Neural progenitor cell (in vitro differentiated cells): ENCODE measurements around the gene ZNF343. TPM values are rescaled to one million over a fixed set of nuclear protein-coding genes. Genes with fewer than 3 reads are reported as not detected.

Source experiments
- DNase-seq: peaks from one replicate; pipeline ENCODE4 v3.0.0-alpha.2; 2016; ENCODE audit warnings: low spot score
- H2AFZ ChIP-seq: fragments of 200-600 bp; sonication (generic); replicated peaks from 2 replicates; pipeline ENCODE4 v1.6.1; 2016; ENCODE audit warnings: antibody characterized with exemption
- H3F3A ChIP-seq: fragments of 200-600 bp; sonication (generic); 2 replicates; pipeline ENCODE4 v1.6.1; 2016; ENCODE audit warnings: antibody characterized with exemption, low read depth
- H3K27ac ChIP-seq: fragments of 200-600 bp; sonication (generic); 2 replicates; pipeline ENCODE4 v1.5.1; 2016; ENCODE audit warnings: mild to moderate bottlenecking
- H3K27me3 ChIP-seq: fragments of 200-600 bp; sonication (generic); 2 replicates; pipeline ENCODE4 v1.6.1; 2016; ENCODE audit warnings: mild to moderate bottlenecking, moderate library complexity
- H3K36me3 ChIP-seq: fragments of 200-600 bp; sonication (generic); 2 replicates; pipeline ENCODE4 v1.5.1; 2016
- H3K4me1 ChIP-seq: fragments of 200-600 bp; sonication (generic); 2 replicates; pipeline ENCODE4 v1.6.1; 2016; ENCODE audit warnings: mixed run types
- H3K4me2 ChIP-seq: fragments of 200-600 bp; sonication (generic); 2 replicates; pipeline ENCODE4 v1.6.1; 2016
- H3K4me3 ChIP-seq: fragments of 200-600 bp; sonication (generic); 2 replicates; pipeline ENCODE4 v1.5.1; 2016
- H3K79me2 ChIP-seq: fragments of 200-600 bp; sonication (generic); 2 replicates; pipeline ENCODE4 v1.6.1; 2016; ENCODE audit warnings: low read depth
- H3K9ac ChIP-seq: fragments of 200-600 bp; sonication (generic); 2 replicates; pipeline ENCODE4 v1.6.1; 2016
- H3K9me3 ChIP-seq: fragments of 200-600 bp; sonication (generic); 2 replicates; pipeline ENCODE4 v1.5.1; 2016; ENCODE audit warnings: low read depth
- H4K20me1 ChIP-seq: fragments of 200-600 bp; sonication (generic); 2 replicates; pipeline ENCODE4 v1.6.1; 2016; ENCODE audit warnings: low read depth
- H3K27ac Mint-ChIP-seq: 3 replicates; pipeline ENCODE4 v1.8.0; 2021; ENCODE audit warnings: mixed read lengths
- H3K27me3 Mint-ChIP-seq: 2 replicates; pipeline ENCODE4 v1.8.0; 2022; ENCODE audit warnings: low read depth, mild to moderate bottlenecking, inconsistent platforms, moderate library complexity, mixed read lengths; ENCODE audit not compliant: insufficient read depth
- H3K36me3 Mint-ChIP-seq: 3 replicates; pipeline ENCODE4 v1.8.0; 2021; ENCODE audit warnings: mixed read lengths
- H3K4me1 Mint-ChIP-seq: 3 replicates; pipeline ENCODE4 v1.8.0; 2021; ENCODE audit warnings: mixed read lengths
- H3K4me3 Mint-ChIP-seq: 3 replicates; pipeline ENCODE4 v1.8.0; 2021; ENCODE audit warnings: mild to moderate bottlenecking, moderate library complexity, mixed read lengths
- H3K9me3 Mint-ChIP-seq: 3 replicates; pipeline ENCODE4 v1.8.0; 2020; ENCODE audit warnings: mixed read lengths
- EZH2 ChIP-seq: fragments of 200-600 bp; sonication (generic); IDR thresholded peaks from 2 replicates; pipeline ENCODE4 v1.6.1; 2017; ENCODE audit warnings: antibody characterized with exemption, mild to moderate bottlenecking, moderate library complexity
- EZH2phosphoT487 ChIP-seq: fragments of 200-600 bp; sonication (generic); IDR thresholded peaks from 2 replicates; pipeline ENCODE4 v1.6.1; 2017; ENCODE audit warnings: antibody characterized with exemption
- total RNA-seq: library from RNA; depleted of rRNA; stranded (reverse); fragments of >200 nt; gene quantifications from 2 replicates; pipeline ENCODE4 v1.2.3, GENCODE V29; 2015; ENCODE audit warnings: low replicate concordance
- TF ChIP-seq, protein P1 (sequence below): fragments of 200-600 bp; sonication (generic); IDR thresholded peaks from 2 replicates; pipeline ENCODE4 v1.5.1; 2017; ENCODE audit warnings: antibody characterized with exemption, mild to moderate bottlenecking

ZNF343 gene
- total RNA-seq, 1 donor from 2014 or later: 7.4 TPM

- no peak overlapping the region for H3K9ac ChIP-seq
- no peak overlapping the region for H3K27ac ChIP-seq
- no peaks in the 10 kb centered on the region for H3K4me1 Mint-ChIP-seq
- H3K79me2 ChIP-seq: no peaks in the 10 kb centered on the region
- no peaks in the 10 kb centered on the region for H3F3A ChIP-seq
- no peaks in the 10 kb centered on the region for H3K4me1 ChIP-seq
- no peak for TF ChIP-seq EZH2phosphoT487
- TF ChIP-seq, protein P1, sequence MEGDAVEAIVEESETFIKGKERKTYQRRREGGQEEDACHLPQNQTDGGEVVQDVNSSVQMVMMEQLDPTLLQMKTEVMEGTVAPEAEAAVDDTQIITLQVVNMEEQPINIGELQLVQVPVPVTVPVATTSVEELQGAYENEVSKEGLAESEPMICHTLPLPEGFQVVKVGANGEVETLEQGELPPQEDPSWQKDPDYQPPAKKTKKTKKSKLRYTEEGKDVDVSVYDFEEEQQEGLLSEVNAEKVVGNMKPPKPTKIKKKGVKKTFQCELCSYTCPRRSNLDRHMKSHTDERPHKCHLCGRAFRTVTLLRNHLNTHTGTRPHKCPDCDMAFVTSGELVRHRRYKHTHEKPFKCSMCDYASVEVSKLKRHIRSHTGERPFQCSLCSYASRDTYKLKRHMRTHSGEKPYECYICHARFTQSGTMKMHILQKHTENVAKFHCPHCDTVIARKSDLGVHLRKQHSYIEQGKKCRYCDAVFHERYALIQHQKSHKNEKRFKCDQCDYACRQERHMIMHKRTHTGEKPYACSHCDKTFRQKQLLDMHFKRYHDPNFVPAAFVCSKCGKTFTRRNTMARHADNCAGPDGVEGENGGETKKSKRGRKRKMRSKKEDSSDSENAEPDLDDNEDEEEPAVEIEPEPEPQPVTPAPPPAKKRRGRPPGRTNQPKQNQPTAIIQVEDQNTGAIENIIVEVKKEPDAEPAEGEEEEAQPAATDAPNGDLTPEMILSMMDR: peak; percentile 14
- no peaks in the 10 kb centered on the region for H3K36me3 ChIP-seq
- H2AFZ ChIP-seq: no peak overlapping the region
- no peaks in the 10 kb centered on the region for H4K20me1 ChIP-seq
- H3K4me2 ChIP-seq: no peak overlapping the region
- no peak overlapping the region for H3K4me3 ChIP-seq
- H3K27me3 Mint-ChIP-seq: peaks cover 5% of the 10 kb centered on the region
- DNase-seq: no peak
- H3K4me3 Mint-ChIP-seq: no peak overlapping the region
- no peaks in the 10 kb centered on the region for H3K9me3 ChIP-seq
- H3K36me3 Mint-ChIP-seq: peaks cover 19% of the 10 kb centered on the region
- H3K27ac Mint-ChIP-seq: no peak overlapping the region
- no peaks in the 10 kb centered on the region for H3K9me3 Mint-ChIP-seq
- no peaks in the 10 kb centered on the region for H3K27me3 ChIP-seq
Observed at GRCh38 chr20:2476742-2477615, 31.7 kb downstream of the ZNF343 start.

DNA sequence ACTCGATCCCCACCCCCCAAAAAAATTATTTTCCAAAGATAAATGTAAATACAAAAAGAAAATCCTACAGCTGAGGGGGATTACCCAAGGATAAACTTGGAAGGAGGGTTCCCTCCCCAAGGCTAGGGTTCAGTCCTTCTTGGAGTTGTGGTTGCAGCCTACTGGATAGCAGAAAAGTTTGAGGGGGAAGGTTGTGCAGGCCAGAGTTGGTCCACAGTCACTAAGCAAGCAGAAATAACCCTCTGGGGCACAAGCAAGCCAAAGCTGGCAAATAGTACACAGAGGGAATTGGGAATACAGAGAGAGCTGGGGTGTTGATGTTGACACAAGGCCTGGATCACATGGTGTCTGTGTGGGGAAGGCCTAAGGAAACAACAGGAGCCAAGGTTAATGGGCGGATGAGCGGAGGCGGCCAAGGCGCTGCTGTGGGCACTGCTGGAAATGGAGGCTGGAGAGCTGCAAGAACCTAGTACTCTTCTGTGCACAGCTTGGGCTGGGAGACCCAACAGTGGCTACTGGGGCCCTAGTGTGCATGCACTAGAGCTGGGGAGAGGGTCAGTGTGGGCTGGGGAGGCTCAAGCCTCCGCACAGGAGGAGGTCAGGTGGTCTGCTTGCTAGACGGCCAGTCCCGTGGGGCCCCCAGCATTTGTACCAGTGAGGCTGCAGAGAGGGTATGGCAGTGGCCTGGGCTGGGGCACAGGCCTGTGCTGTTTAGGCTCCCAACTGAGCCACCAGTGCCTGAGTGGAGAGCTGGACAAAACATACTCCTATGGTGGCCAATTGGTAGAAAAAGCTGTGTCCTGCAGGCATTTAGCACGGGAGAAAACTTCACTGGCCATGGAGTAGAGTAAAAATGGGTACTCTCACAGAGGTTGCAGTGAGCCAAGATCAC is 32.6 kb downstream of the ZNF343 start:
- no peak overlapping the region for H3K4me3 ChIP-seq
- H3K36me3 Mint-ChIP-seq: peaks cover 16% of the 10 kb centered on the region
- peaks cover 5% of the 10 kb centered on the region for H3K27me3 Mint-ChIP-seq

DNA sequence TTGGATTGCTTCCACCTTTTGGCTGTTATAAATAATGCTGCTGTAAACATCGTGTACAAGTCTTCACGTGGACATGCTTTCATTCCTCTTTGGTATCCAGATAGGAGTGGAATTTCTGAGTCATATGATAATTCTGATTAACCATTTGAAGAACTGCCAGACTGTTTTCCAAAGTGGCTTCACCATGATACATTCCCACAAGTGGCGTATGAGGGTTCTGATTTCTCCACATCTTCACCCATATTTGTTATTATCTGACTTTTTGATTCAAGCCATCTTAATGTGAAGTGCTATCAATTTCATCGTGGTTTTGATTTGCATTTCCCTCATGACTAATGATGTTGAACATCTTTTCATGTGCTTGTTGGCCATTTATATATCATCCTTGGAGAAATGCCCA is 35.2 kb downstream of the ZNF343 start:
- Histone ChIP-seq H3K79me2 (peaks cover 21% of the 10 kb centered on the region), H3K27me3 (no peaks in the 10 kb centered on the region), H2AFZ (no peak overlapping the region), H3K36me3 (no peaks in the 10 kb centered on the region), H3K9ac (no peak overlapping the region), H3K4me1 (peaks cover 7% of the 10 kb centered on the region), H3K4me3 (no peak overlapping the region), H3F3A (peaks cover 6% of the 10 kb centered on the region), H3K27ac (no peak overlapping the region), H3K9me3 (no peaks in the 10 kb centered on the region), H3K4me2 (no peak overlapping the region), H4K20me1 (peaks cover 20% of the 10 kb centered on the region)
- Mint-ChIP-seq H3K4me3 (no peak overlapping the region), H3K4me1 (peaks cover 16% of the 10 kb centered on the region), H3K9me3 (no peaks in the 10 kb centered on the region), H3K36me3 (peaks cover 7% of the 10 kb centered on the region), H3K27ac (no peak overlapping the region), H3K27me3 (peaks cover 11% of the 10 kb centered on the region)
- no peak for DNase-seq
- TF ChIP-seq, protein P1: no peak
- TF ChIP-seq EZH2phosphoT487: no peak

More for the DNA sequence above, 32.6 kb downstream of the ZNF343 start:
- peaks cover 3% of the 10 kb centered on the region for H3F3A ChIP-seq
- H3K27ac Mint-ChIP-seq: no peak overlapping the region
- H4K20me1 ChIP-seq: no peaks in the 10 kb centered on the region
- H3K27ac ChIP-seq: no peak overlapping the region
- H3K79me2 ChIP-seq: no peaks in the 10 kb centered on the region
- no peak overlapping the region for H3K9ac ChIP-seq
- TF ChIP-seq EZH2 (no peak), EZH2phosphoT487 (no peak)
- TF ChIP-seq, protein P1: no peak
- H3K4me1 ChIP-seq: no peaks in the 10 kb centered on the region
- H3K4me3 Mint-ChIP-seq: no peak overlapping the region
- H2AFZ ChIP-seq: no peak overlapping the region
- H3K27me3 ChIP-seq: no peaks in the 10 kb centered on the region
- H3K9me3 Mint-ChIP-seq: no peaks in the 10 kb centered on the region
- no peaks in the 10 kb centered on the region for H3K36me3 ChIP-seq
- H3K4me2 ChIP-seq: no peak overlapping the region
- H3K9me3 ChIP-seq: no peaks in the 10 kb centered on the region
- H3K4me1 Mint-ChIP-seq: peaks cover 2% of the 10 kb centered on the region
- no peak for DNase-seq
